Measurements from ENCODE around the gene CAPN15. TPM values are rescaled to one million over a fixed set of nuclear protein-coding genes. Genes with fewer than 3 reads are reported as not detected.

CAPN15 gene
- total RNA-seq, 1 donor from 2014 or later = 60.1 TPM

GRCh38 chr16:544517-544916 is 17.0 kb downstream of the CAPN15 start:
- DNase-seq (ENCODE audit: low spot score) = no peak

- peak; percentile 80 for DNase-seq (ENCODE audit: low spot score)
These were observed 19.6 kb downstream of the CAPN15 start for GRCh38 chr16:546909-547770.

GRCh38 chr16:548586-548985 is 21.1 kb downstream of the CAPN15 start:
- no peak for DNase-seq (ENCODE audit: low spot score)

GRCh38 chr16:549544-550263 is 22.2 kb downstream of the CAPN15 start:
- no peak for DNase-seq (ENCODE audit: low spot score)

- DNase-seq (ENCODE audit: low spot score) = no peak
These were observed 23.7 kb downstream of the CAPN15 start for GRCh38 chr16:551210-551609.

- no peak for DNase-seq (ENCODE audit: low spot score)
These were observed 24.7 kb downstream of the CAPN15 start for GRCh38 chr16:552171-552570.

- no peak for DNase-seq (ENCODE audit: low spot score)
These were observed 26.2 kb downstream of the CAPN15 start for GRCh38 chr16:553601-554296.

GRCh38 chr16:554297-554621 is 26.7 kb downstream of the CAPN15 start:
- DNase-seq (ENCODE audit: low spot score) = no peak

GRCh38 chr16:554640-555365 is 27.3 kb downstream of the CAPN15 start:
- peak; percentile 61 for DNase-seq (ENCODE audit: low spot score)

GRCh38 chr16:555528-556473 is 28.3 kb downstream of the CAPN15 start:
- no peak for DNase-seq (ENCODE audit: low spot score)

GRCh38 chr16:556474-557173 is 29.1 kb downstream of the CAPN15 start:
- no peak for DNase-seq (ENCODE audit: low spot score)

- DNase-seq (ENCODE audit: low spot score) = no peak
These were observed 30.2 kb downstream of the CAPN15 start for GRCh38 chr16:557463-558297.

GRCh38 chr16:558298-559020 is 30.9 kb downstream of the CAPN15 start:
- DNase-seq (ENCODE audit: low spot score) = no peak

- DNase-seq (ENCODE audit: low spot score) = no peak
These were observed 31.5 kb downstream of the CAPN15 start for GRCh38 chr16:559021-559380.

- no peak for DNase-seq (ENCODE audit: low spot score)
These were observed 32.1 kb downstream of the CAPN15 start for GRCh38 chr16:559411-560203.

GRCh38 chr16:560204-560700 is 32.7 kb downstream of the CAPN15 start, which contains the start of gene PRR35:
Gene PRR35 (plus strand): TSS chr16:560394. CDS start chr16:563295, 2,901 bp downstream.
- DNase-seq (ENCODE audit: low spot score) = no peak

GRCh38 chr16:560701-561412 is 33.3 kb downstream of the CAPN15 start:
- DNase-seq (ENCODE audit: low spot score) = no peak
